Fibroblast of lung (primary cell): Measurements from ENCODE around the gene CEP128. TPM values are rescaled to one million over a fixed set of nuclear protein-coding genes. Genes with fewer than 3 reads are reported as not detected.

Experiments used
- DNase-seq, 2 donors: peaks; one replicate each; pipeline versions ENCODE4 v3.0.0 to v3.0.0-alpha.2; 2010; ENCODE audit warnings: low read depth in 2 of 2
- H2AFZ ChIP-seq: 2 replicates; pipeline ENCODE4 v1.5.1; 2012; ENCODE audit warnings: low read length, control low read depth, inconsistent platforms
- H3K27ac ChIP-seq: 2 replicates; pipeline ENCODE4 v1.5.1; 2011; ENCODE audit warnings: low read length, control low read depth; ENCODE audit not compliant: insufficient read depth
- H3K27me3 ChIP-seq: 2 replicates; pipeline ENCODE4 v1.5.1; 2011; ENCODE audit warnings: mild to moderate bottlenecking, low read length; ENCODE audit not compliant: control insufficient read depth, insufficient read depth
- H3K36me3 ChIP-seq: 2 replicates; pipeline ENCODE4 v1.5.1; 2011; ENCODE audit warnings: low read length; ENCODE audit not compliant: control insufficient read depth, insufficient read depth
- H3K4me1 ChIP-seq: 2 replicates; pipeline ENCODE4 v1.5.1; 2011; ENCODE audit warnings: low read length; ENCODE audit not compliant: control insufficient read depth, insufficient read depth; ENCODE audit errors: extremely low read depth
- H3K4me2 ChIP-seq: 2 replicates; pipeline ENCODE4 v1.5.1; 2011; ENCODE audit warnings: low read length, control low read depth; ENCODE audit not compliant: insufficient read depth; ENCODE audit errors: extremely low read depth
- H3K4me3 ChIP-seq, 4 experiments: fragments of 200-600 bp in 1 of 4; sonication (generic) in 1 of 4; replicated peaks in 1 of 4; 2 replicates each; pipeline ENCODE4 v1.5.1; 2011 to 2016; ENCODE audit warnings: low read length in 4 of 4, low read depth in 3 of 4, mild to moderate bottlenecking in 3 of 4, control low read depth in 2 of 4, inconsistent platforms in 1 of 4, mixed read lengths in 1 of 4; ENCODE audit not compliant: insufficient read depth in 1 of 4; ENCODE audit errors: control extremely low read depth in 1 of 4
- H3K79me2 ChIP-seq: 2 replicates; pipeline ENCODE4 v1.5.1; 2012; ENCODE audit warnings: mild to moderate bottlenecking, low read length, inconsistent platforms; ENCODE audit not compliant: control insufficient read depth, insufficient read depth
- H3K9ac ChIP-seq: 2 replicates; pipeline ENCODE4 v1.5.1; 2011; ENCODE audit warnings: mild to moderate bottlenecking, low read length, control low read depth; ENCODE audit not compliant: insufficient read depth
- H3K9me3 ChIP-seq: 2 replicates; pipeline ENCODE4 v1.5.1; 2012; ENCODE audit warnings: low read depth, low read length; ENCODE audit not compliant: control insufficient read depth, insufficient read depth
- H4K20me1 ChIP-seq: 2 replicates; pipeline ENCODE4 v1.5.1; 2011; ENCODE audit warnings: low read length; ENCODE audit not compliant: control insufficient read depth, insufficient read depth; ENCODE audit errors: extremely low read depth
- CTCF ChIP-seq, 2 donors: IDR thresholded peaks in 1 of 2; conservative IDR thresholded peaks in 1 of 2; 1 replicate in 1 of 2; 2 replicates in 1 of 2; pipeline ENCODE4 v1.5.1; 2011 to 2012; ENCODE audit warnings: low read length in 2 of 2, control low read depth in 1 of 2, inconsistent platforms in 1 of 2, low read depth in 1 of 2, mild to moderate bottlenecking in 1 of 2
- EZH2 ChIP-seq: IDR thresholded peaks from 2 replicates; pipeline ENCODE4 v1.5.1; 2012; ENCODE audit warnings: low read length, control low read depth, mild to moderate bottlenecking; ENCODE audit errors: missing control alignments
- polyA plus RNA-seq, 2 donors: library from polyadenylated mRNA; depleted of rRNA in 1 of 2; stranded (reverse) in 1 of 2; unstranded in 1 of 2; fragments of >200 nt; gene quantifications; 2 replicates each; pipeline ENCODE4 v1.2.1, GENCODE V29; 2011 to 2012; ENCODE audit warnings: missing spikeins in 1 of 2
- total RNA-seq: library from RNA; depleted of rRNA; stranded (reverse); fragments of >200 nt; gene quantifications from 2 replicates; pipeline ENCODE4 v1.2.1, GENCODE V29; 2014

CEP128 gene
- total and polyA plus RNA-seq, 2 donors (not counting 1 experiment from before 2014, with no cell fraction given), result 1.3 to 7.8 TPM

GRCh38 chr14:80522411-80522810 is 419.1 kb downstream of the CEP128 start:
- Histone ChIP-seq H3K4me3 (no peak overlapping the region), H3K27me3 (no peaks in the 10 kb centered on the region), H3K27ac (no peak overlapping the region), H3K9me3 (no peaks in the 10 kb centered on the region), H3K79me2 (no peaks in the 10 kb centered on the region), H3K4me2 (no peak overlapping the region), H2AFZ (no peak overlapping the region), H3K36me3 (no peaks in the 10 kb centered on the region), H3K4me1 (no peaks in the 10 kb centered on the region), H4K20me1 (no peaks in the 10 kb centered on the region), H3K9ac (no peak overlapping the region)
- peak in 1 of 2 donors; percentile 4 for DNase-seq
- TF ChIP-seq EZH2 (no peak), CTCF (conservative IDR thresholded peaks at IDR 0.05 in 1 of 2, IDR thresholded peaks at IDR 0.05 in 1 of 2; ENCODE audit: low read depth in 1 of 2, low read length in 2 of 2) (no peak)

GRCh38 chr14:80521456-80521855 is 420.1 kb downstream of the CEP128 start:
- H4K20me1 ChIP-seq, result no peaks in the 10 kb centered on the region
- no peak for TF ChIP-seq CTCF (conservative IDR thresholded peaks at IDR 0.05 in 1 of 2, IDR thresholded peaks at IDR 0.05 in 1 of 2; ENCODE audit: low read depth in 1 of 2, low read length in 2 of 2)
- no peak for TF ChIP-seq EZH2
- H3K4me1 ChIP-seq, result no peaks in the 10 kb centered on the region

GRCh38 chr14:80519002-80519401 is 422.5 kb downstream of the CEP128 start:
- H3K9me3 ChIP-seq, result no peaks in the 10 kb centered on the region
- H3K4me1 ChIP-seq, result no peaks in the 10 kb centered on the region
- no peak for DNase-seq
- no peaks in the 10 kb centered on the region for H4K20me1 ChIP-seq
- no peak overlapping the region for H2AFZ ChIP-seq
- no peak overlapping the region for H3K4me2 ChIP-seq
- no peak for TF ChIP-seq EZH2
- no peak for TF ChIP-seq CTCF (conservative IDR thresholded peaks at IDR 0.05 in 1 of 2, IDR thresholded peaks at IDR 0.05 in 1 of 2; ENCODE audit: low read depth in 1 of 2, low read length in 2 of 2)
- no peak overlapping the region for H3K4me3 ChIP-seq
- no peak overlapping the region for H3K27ac ChIP-seq
- H3K36me3 ChIP-seq, result no peaks in the 10 kb centered on the region
- no peak overlapping the region for H3K9ac ChIP-seq
- no peaks in the 10 kb centered on the region for H3K79me2 ChIP-seq
- no peaks in the 10 kb centered on the region for H3K27me3 ChIP-seq

More at GRCh38 chr14:80521456-80521855, 420.1 kb downstream of the CEP128 start:
- Histone ChIP-seq H3K79me2 (no peaks in the 10 kb centered on the region), H3K27me3 (no peaks in the 10 kb centered on the region), H3K4me3 (no peak overlapping the region), H3K9ac (no peak overlapping the region), H3K36me3 (no peaks in the 10 kb centered on the region), H3K27ac (no peak overlapping the region), H2AFZ (no peak overlapping the region), H3K4me2 (no peak overlapping the region), H3K9me3 (no peaks in the 10 kb centered on the region)
- no peak for DNase-seq
